Parathyroid adenoma (tissue), 2 donors: ENCODE data around the gene C2orf92.

Source experiments
- H2AFZ ChIP-seq: fragments of 300-600 bp; sonication (generic); one replicate; pipeline ENCODE4 v1.7.0; 2017; ENCODE audit warnings: antibody characterized with exemption, mild to moderate bottlenecking
- H3K27ac ChIP-seq: fragments of 300-600 bp; sonication (generic); one replicate; pipeline ENCODE4 v1.7.0; 2017
- H3K27me3 ChIP-seq: fragments of 300-600 bp; sonication (generic); one replicate; pipeline ENCODE4 v1.7.0; 2017; ENCODE audit warnings: low read length; ENCODE audit not compliant: control insufficient read depth, insufficient read depth
- H3K36me3 ChIP-seq: fragments of 300-600 bp; sonication (generic); one replicate; pipeline ENCODE4 v1.7.0; 2017; ENCODE audit warnings: low read length; ENCODE audit not compliant: control insufficient read depth, insufficient read depth
- H3K4me1 ChIP-seq: fragments of 300-600 bp; sonication (generic); one replicate; pipeline ENCODE4 v1.7.0; 2017; ENCODE audit warnings: control low read depth
- H3K4me2 ChIP-seq: fragments of 300-600 bp; sonication (generic); one replicate; pipeline ENCODE4 v1.7.0; 2017; ENCODE audit warnings: low read length
- H3K4me3 ChIP-seq: fragments of 300-600 bp; sonication (generic); one replicate; pipeline ENCODE4 v1.7.0; 2017; ENCODE audit warnings: low read depth, low read length
- H3K79me2 ChIP-seq: fragments of 300-600 bp; sonication (generic); one replicate; pipeline ENCODE4 v1.7.0; 2017; ENCODE audit warnings: control low read depth
- H3K9ac ChIP-seq: fragments of 300-600 bp; sonication (generic); one replicate; pipeline ENCODE4 v1.7.0; 2017; ENCODE audit warnings: mild to moderate bottlenecking
- H3K9me3 ChIP-seq: fragments of 300-600 bp; sonication (generic); one replicate; pipeline ENCODE4 v1.7.0; 2017; ENCODE audit warnings: low read length; ENCODE audit not compliant: control insufficient read depth
- CTCF ChIP-seq: fragments of 300-600 bp; sonication (generic); IDR thresholded peaks from one replicate; pipeline ENCODE4 v1.7.0; 2017; ENCODE audit warnings: antibody characterized with exemption, mild to moderate bottlenecking
- donor health status: primary hyperparathyroidism.

The C2orf92 gene

GRCh38 chr2:97736185-97736584 lies 66.7 kb downstream of the C2orf92 start:
- H3K36me3 ChIP-seq, result no peaks in the 10 kb centered on the region
- no peaks in the 10 kb centered on the region for H3K79me2 ChIP-seq
- no peak overlapping the region for H2AFZ ChIP-seq
- no peak overlapping the region for H3K27ac ChIP-seq
- no peak overlapping the region for H3K9ac ChIP-seq
- H3K4me3 ChIP-seq, result no peak overlapping the region
- no peaks in the 10 kb centered on the region for H3K27me3 ChIP-seq
- no peak overlapping the region for H3K4me2 ChIP-seq
- no peaks in the 10 kb centered on the region for H3K4me1 ChIP-seq
- no peaks in the 10 kb centered on the region for H3K9me3 ChIP-seq
- TF ChIP-seq CTCF, result no peak

- H3K9ac ChIP-seq, result no peak overlapping the region
- no peak for TF ChIP-seq CTCF
- H3K36me3 ChIP-seq, result no peaks in the 10 kb centered on the region
- H3K79me2 ChIP-seq, result no peaks in the 10 kb centered on the region
- no peak overlapping the region for H3K4me2 ChIP-seq
- no peak overlapping the region for H3K27ac ChIP-seq
- no peaks in the 10 kb centered on the region for H3K9me3 ChIP-seq
- H3K27me3 ChIP-seq, result no peaks in the 10 kb centered on the region
- H3K4me3 ChIP-seq, result no peak overlapping the region
- no peaks in the 10 kb centered on the region for H3K4me1 ChIP-seq
- no peak overlapping the region for H2AFZ ChIP-seq
These were observed 67.3 kb downstream of the C2orf92 start for GRCh38 chr2:97736608-97737330.

- Histone ChIP-seq H2AFZ (no peak overlapping the region), H3K4me1 (no peaks in the 10 kb centered on the region), H3K9ac (no peak overlapping the region)
These were observed 68.1 kb downstream of the C2orf92 start for GRCh38 chr2:97737421-97738178.

GRCh38 chr2:97738179-97739019 lies 68.9 kb downstream of the C2orf92 start:
- H3K79me2 ChIP-seq, result no peaks in the 10 kb centered on the region

More at GRCh38 chr2:97737421-97738178, 68.1 kb downstream of the C2orf92 start:
- Histone ChIP-seq H3K79me2 (no peaks in the 10 kb centered on the region), H3K4me2 (no peak overlapping the region), H3K27me3 (no peaks in the 10 kb centered on the region), H3K36me3 (no peaks in the 10 kb centered on the region), H3K4me3 (no peak overlapping the region), H3K9me3 (no peaks in the 10 kb centered on the region), H3K27ac (no peak overlapping the region)
- no peak for TF ChIP-seq CTCF

More at GRCh38 chr2:97738179-97739019, 68.9 kb downstream of the C2orf92 start:
- no peaks in the 10 kb centered on the region for H3K4me1 ChIP-seq
- no peak overlapping the region for H3K9ac ChIP-seq
- no peak overlapping the region for H3K4me3 ChIP-seq
- no peak overlapping the region for H2AFZ ChIP-seq
- no peaks in the 10 kb centered on the region for H3K9me3 ChIP-seq
- no peaks in the 10 kb centered on the region for H3K27me3 ChIP-seq
- no peak overlapping the region for H3K4me2 ChIP-seq
- no peak overlapping the region for H3K27ac ChIP-seq
- no peaks in the 10 kb centered on the region for H3K36me3 ChIP-seq
- no peak for TF ChIP-seq CTCF
